GM19023 (cell line): ENCODE measurements around the gene FHIT.

Source experiments
- ATAC-seq: cut with Tn5 transposase; IDR thresholded peaks from one replicate; pipeline ENCODE4 v1.9.1; 2021; ENCODE audit warnings: mild to moderate bottlenecking, moderate library complexity; ENCODE audit not compliant: unreplicated experiment

Gene FHIT

DNA sequence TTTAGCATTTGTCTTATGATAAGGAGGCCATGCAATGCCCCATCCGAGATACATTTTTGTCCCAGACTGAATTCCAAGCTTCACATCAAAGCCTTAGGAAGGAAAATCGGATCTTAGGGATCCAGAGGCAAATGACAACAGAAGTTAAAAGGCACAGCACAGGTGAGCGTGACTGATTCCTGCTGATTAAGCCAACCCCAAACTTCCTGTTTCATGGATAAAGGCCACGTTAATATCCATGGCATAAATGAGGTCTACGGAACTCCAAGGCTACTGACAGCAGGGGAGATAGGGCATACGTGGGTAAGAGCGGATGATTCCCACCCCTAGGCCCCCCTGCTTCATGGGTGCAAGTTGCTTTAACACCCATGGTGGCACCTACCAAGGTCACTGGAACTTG lies 471.6 kb downstream of the FHIT start:
- no peak for ATAC-seq

DNA sequence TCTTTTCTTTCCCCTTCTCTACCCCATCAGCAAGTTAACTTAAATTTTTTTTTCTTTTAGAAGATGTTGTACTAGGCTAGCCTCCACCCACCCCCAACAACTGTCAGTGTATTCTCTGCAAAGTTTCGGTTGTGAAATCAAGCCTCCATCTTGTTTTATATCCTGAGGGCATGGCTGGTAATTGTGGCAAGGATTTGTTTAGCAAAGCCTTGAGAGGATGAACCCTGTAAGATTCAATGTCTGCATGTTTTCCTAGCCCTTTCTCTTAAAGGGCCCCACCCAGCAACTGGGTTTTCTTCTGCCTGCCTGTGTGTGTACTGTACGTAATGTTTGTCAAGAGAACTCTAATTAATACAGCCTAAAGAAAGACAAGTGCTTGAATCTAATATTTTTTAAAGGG lies 475.3 kb downstream of the FHIT start:
- ATAC-seq = no peak

DNA sequence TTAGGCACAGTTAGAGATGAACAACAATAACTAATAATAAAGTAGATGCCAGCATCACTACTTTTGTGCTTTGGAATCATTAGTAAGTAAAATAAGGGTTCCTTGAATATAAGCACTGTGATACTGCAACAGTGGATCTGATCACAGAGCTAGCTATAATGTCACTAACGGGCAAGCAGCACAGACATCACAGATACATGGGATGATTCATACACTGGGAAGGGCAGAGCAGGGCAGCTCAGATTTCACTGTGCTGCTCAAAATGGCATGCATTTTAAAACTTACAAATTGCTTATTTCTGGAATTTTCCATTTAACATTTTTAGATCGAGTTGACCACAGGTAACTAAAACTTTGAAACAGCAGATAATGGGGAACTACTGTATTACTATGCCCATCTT lies 476.6 kb downstream of the FHIT start:
- no peak for ATAC-seq

DNA sequence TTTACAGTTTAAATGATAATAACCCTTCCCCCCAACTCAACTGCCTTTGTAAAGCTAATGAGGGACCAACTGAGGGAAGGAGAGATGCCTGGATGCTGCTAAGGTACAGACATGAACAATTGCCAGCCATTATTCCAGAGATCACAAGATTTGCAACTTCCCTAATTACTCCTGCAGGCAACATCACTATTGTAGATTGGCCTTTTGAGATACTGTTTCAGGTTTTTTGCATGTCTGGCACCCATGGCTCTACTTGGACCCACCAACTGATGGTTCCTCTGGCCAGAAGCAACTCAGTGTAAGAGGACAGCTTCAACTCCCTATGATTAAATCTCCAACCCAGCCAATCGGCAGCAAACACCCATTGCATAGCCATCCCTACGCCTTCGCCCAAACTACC lies 478.7 kb downstream of the FHIT start:
- ATAC-seq = no peak

DNA sequence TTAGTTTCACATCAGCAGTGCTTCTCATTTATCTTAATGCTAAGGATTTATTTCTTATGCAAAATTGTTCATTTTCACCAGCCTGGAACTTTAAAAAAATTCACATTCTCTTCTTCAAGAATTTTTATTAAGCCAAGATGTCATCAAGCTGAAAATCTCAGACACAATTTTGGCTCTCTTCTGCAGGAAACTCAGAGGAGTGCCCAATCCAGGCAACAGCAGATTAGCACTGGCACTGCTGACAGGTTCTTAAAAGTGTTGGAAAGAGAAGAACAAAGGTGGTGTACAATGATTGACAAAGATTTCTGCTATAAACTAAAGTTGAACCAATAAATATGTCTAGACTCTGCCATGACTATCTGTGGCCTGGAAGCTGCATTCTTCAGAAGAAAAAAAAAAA lies 479.5 kb downstream of the FHIT start:
- ATAC-seq = no peak

DNA sequence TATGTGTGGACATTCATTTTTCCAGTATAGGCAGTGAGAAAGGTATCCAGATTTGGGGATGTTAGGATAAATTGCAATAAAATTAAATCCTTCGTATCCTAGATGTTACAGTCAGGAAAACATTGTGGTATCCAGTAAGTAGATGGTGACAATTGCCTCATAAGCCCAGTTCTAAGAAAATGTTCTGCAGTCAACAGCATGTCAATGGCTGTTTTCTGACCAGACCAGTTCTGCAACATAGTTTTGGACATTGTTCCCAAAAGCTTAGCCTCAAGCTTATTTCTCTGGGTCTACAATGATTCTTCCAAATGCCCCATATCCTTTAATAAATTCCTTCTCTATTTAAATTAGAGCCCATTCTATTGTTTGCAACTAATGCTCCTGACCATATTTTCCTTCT lies 480.7 kb downstream of the FHIT start:
- no peak for ATAC-seq

DNA sequence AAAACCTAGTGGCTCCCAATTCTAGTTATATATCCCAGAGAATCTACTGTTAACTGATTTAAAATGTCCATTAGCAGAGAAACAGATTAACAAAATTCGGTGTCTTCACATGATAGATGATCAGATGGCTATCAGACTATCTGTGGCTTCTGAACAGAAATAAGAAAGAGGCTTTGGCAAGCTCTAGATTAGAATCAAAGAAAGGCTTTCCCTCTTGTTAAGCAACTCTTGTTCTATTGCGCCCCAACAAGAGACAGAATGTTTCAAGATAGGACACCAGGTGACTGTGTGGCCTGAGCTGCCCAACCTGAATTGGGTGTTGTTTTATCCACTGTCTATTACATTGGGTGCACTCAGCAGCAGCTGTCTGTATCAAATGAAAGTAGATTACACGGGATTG lies 483.7 kb downstream of the FHIT start:
- no peak for ATAC-seq

DNA sequence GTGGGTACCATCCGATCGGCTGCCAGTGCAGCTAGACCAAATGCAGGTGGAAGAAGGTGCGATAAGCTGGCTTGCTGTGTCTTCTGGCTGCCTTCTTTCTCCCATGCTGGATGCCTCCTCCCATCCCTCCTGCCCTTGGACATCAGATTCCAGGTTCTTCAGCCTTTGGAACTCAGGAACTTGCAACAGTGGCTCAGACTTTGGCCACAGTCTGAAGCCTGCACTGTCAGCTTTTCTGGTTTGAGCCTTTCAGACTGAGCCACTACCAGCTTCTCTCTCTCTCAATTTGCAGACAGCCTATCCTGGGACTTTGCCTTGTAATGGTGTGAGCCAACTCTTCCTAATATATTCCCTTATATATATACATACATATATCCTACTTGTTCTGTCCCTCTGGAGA lies 485.5 kb downstream of the FHIT start:
- ATAC-seq = no peak

DNA sequence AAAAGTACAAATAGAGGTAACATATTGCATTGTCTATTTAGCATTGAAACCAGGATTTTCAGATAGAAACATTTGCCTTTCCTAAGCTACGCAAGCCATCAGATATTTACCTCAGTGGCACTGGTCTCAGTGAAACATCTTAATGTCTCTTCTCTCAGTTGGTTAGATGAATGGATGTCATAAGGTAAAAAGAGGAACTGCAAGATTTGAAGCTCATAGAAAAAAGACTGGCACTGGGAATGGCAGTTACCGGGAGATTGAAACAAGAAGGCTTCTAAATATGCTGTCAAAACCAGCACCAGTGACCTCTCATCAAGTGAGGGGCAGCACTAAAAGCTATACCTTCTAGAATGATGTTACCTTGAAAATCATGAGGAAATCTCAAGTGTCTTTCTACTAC lies 486.4 kb downstream of the FHIT start:
- no peak for ATAC-seq

DNA sequence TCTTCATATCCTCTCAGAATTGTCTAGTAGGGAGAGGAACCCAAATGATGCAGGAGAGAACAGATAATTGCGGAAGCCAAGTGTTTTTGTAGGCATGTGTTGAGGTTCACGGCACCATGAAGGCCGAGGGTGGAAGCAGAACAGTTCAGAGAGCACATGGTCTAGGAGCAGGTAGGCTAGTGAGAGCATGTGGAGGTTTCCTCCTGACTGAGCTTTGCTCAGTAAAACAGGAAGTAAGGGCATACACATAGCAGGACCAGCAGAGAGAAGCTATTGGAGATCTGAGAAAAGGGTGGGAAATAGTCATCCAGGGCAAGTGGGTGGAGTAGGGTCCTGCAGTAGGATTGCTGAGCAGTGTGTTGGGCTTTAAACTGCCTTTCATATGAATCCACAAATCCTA lies 491.1 kb downstream of the FHIT start:
- ATAC-seq = no peak

DNA sequence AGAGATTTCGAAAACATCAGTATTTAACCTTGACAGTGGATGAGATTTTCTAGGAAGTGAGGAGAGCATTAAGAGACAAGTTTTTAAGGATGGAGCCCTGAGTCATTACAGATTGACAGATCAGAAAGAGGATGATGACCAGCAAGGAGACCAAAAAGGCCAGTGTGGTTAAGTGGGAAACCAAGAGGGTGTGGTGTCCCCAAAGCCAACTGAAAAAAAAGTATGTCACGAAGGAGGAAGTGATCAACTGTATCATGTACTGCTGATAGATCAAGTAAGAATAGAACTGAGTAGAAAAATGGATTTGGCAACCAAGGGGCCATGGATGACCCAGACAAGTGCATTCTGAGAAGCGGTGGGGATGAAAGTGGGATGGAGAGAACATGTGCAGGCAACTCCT lies 491.8 kb downstream of the FHIT start:
- no peak for ATAC-seq

DNA sequence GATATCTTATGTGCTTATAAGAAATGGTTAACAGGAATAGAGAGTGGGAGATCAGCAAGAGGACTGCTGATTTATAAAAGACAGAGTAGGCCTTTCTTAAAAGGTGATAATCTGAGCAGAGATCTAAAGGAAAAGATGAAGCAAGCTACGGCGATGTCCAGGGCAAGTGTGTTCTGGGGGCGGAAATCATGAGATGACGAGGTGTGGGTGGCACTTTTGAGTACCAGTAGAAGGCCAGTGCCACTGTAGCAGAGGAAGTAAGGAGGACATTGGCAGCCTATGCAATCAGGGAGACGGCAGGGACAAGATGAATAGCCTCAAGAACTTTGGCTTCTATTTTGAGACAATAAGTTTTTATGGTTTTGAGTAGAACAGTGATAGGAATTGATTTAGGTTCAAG lies 492.4 kb downstream of the FHIT start:
- no peak for ATAC-seq

DNA sequence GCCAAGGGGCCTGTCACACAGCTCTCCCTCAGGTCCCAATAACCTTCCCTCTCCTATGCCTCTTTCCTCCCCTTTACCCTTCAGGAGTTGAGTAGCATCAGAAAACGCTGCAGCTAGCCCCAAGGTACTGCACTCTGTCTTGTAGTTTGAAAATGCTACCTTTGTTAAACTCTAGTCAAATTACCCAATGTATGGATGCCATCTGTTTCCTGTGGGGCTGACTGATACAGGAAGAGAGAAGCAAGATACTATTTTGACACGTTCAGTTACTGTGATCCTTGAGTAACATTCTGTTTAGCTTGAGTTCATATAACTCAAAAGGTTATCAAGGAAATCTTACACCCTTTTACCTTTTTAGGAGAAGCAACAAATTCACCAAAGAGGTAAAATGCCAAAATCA lies 493.1 kb downstream of the FHIT start:
- ATAC-seq = no peak

DNA sequence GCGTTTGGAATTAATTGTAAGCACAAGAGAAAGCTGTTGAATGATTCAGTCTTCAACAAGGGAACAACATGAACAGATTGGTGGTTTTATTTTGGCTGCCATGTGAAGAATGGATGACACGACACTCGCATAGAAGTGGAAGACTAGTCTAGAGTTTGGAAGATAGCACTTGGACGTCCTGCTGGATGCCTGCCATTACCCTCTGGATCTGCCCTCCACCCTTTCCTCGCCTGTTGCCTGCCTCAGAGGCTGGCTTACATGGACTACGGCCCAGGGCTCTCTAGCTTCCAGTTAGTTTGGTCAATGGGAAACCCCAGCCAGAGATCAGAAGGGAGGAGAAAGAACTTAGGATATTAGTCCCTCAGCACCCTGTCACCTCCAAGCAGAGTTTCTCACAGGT lies 493.5 kb downstream of the FHIT start:
- ATAC-seq = no peak

DNA sequence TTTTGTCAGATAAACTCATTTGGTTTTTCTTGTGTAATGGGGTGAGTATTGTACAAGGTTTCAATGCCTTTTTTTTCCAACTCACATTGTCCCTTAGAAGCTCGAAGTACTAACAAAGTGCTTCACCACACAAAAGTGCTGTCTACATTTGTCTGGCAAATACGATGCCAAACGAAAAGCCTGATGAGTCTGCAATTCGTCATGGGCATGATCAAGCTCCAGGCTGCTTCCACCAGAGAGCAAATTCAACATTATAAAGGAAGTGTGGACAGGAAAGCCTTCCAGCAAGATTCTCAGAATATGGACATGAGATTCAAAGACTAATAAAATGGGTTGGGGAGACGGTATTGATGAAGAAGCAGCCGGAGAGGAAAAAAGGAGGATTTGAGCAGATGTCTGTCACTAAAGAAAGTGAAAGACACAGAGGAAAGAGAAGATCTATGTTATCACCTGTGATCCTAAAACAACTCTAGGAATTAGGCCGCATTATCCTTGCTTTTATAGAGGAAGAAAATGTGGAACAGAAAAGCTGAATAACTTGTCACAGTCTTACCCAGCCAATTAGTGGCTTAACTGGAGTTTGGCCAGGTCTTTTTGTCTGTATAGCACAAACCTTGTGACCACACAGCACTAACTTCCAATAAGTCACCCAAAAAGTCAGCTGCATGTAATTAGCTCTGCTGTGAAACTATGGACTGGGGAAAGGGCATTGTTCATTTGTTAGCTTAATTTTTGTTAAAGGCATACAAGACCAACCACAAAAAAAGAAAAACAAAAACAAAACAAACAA lies 494.8 kb downstream of the FHIT start:
- no peak for ATAC-seq

DNA sequence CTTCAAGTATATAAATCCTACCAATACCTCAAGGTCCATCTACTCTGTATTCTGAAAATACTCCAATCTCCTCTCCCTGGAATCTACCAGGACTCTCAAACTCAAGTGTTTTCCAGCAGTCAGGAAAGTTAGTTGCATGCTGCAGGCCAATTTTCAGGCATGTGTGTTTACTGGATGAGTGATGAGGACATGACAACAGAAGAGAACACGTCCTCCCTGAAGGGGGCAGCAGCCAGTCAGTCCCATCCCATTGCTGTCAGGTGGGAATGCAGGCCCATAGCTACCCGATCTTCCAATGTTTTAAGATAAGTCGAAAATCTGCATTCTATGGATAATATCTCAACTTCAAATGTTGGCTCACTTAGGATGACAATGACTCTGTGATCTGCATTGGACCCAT lies 496.2 kb downstream of the FHIT start:
- ATAC-seq = no peak

DNA sequence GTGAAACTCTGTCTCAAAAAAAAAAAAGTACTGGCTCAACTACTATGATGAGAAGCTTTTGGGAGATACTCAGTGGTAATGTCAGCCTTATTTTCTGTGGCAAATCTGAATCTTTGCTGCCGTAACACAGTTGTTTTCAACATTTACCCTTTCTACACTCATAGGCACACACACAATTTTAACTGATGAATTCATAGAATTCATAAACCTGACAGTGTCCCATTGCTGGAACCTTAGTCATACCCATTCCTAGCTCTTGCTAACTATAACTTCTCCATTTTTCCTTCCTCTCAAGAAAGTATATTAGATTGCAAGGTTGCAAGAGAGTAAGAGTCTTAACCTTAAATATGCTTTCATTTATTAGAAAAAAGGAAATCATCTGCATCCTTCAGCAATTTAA lies 496.6 kb downstream of the FHIT start:
- ATAC-seq = no peak

DNA sequence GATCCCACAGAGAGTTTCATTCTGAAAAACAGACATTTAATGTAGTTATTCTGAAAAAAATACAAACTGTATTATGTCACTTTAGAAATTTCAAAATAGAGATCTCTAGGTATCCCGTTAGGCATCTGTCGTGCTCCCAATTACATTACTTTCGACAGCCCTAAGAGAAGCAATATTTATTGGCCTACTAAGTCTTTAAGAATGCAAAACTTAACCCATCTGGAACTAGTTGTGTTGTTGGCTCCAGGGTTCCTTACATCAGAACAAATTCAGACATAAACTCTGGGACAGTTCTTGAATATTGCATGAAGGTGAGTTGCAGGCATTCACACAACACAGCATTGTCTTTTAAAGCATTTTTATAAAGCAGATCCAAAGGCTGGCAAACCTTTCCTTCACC lies 498.4 kb downstream of the FHIT start:
- no peak for ATAC-seq

DNA sequence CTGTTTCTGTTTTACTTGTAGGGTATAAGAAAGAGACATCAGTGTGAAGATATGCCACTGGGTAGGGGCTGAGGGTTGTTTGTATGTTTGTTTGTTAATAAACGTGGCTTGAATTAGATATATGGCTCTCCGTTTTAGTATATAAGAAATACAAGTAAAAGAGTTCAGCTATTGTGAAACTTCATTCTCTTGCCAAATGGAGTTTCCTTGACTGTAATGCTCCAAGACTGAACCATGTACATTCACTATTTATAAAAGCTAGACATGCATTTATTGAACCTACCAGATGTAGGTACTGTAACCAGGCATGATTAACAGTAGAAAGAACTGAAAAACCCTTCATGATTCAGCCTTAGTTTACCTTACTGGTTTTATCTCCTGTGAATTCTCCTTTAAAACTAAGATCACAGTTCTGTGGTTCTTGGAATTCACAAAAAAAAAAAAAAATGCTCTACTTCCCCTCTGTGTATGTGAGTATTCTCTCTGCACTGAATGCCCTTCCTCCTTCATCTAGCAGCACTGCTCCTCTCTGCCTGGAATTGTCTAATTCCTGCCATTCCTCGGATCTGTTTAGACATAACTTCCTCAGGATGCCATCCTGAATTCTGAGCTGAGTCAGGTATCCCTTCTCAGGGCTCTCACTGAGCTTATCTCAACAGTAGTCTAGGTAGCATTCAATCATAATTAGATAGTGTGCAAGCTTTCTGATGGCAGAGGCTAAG lies 504.4 kb downstream of the FHIT start:
- ATAC-seq = no peak

DNA sequence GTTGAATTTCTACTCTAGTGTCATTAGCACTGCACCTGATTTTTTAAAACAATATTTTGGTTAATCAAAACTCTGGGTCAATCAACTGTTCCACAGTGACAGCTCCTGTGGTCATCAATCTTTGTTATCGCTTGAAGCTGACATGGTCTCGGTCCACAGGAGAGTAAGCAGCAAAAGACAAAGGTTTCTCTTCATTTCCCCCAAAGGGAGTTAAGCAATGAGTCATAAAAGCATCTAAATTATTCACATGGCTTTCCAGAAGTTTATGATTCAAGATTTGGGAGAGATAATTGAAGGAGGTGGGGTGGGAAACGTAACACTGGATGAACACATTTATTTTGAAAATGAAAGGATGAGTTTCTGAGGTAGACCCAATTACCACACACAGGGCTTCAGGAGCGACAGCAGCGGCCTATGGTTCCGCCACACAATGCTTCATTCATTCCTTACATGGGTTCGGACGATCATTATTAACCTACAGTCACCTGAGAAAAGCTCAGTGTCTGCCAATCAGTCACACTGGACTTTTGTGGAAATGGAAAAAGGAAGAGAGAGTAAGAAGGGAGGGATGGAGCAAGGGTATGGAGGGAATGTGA lies 505.1 kb downstream of the FHIT start:
- ATAC-seq = no peak

DNA sequence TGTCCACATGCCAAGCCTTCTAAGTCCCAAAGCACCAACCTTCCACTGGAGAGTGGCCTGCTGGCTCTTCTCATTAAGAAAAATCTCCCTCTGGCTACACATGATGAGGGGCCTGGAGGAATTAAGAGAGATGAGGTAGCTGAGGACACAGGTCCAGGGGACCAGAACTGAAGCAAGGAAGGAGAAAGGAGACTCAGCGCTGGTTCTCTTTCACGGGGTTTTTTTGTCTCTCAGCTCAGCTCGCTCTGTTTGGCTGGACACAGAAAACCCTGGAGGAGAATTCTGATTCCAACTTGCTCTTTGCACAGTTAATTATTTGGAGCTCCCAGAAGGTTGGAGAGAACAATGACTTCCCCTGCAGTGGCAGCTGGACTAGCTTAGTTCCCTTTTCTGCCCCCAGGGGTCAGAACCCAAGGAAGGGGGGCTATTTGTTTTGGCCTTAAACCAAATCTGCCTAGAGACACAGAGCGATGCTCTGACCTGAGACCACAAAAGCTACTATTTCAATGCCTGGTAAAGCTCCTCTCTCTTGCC lies 507.6 kb downstream of the FHIT start:
- no peak for ATAC-seq

DNA sequence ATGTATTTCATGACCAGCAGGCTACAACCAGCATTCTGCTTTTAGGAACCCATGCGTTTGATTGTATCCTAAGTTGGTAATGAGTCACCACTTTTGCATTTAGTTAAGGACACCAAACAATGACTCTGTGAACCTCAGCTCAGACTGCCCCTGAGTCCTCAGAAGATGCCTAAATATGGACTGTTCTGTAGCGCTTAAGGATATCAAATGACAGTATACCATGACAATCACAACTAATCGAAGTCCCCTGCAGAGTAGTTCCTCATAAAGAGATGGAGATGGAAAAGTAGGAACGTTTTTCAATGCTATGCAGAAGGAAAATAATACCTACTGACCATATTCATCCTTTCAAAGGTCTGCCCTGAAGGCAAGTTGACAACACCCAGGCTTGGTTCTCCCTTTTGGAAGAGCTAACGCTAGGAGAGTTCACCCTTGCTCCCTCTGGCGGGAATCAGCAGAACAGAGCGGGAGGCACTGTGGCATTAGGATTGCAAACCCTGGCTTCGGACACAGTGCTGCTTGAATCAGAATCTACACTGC lies 508.6 kb downstream of the FHIT start:
- ATAC-seq = no peak
